ENCODE results near the gene HIPK2. TPM values are rescaled to one million over a fixed set of nuclear protein-coding genes. Genes with fewer than 3 reads are reported as not detected.

Gene HIPK2
- total and polyA plus RNA-seq, 2 experiments from 2014 or later = 23.2 to 47.0 TPM

DNA sequence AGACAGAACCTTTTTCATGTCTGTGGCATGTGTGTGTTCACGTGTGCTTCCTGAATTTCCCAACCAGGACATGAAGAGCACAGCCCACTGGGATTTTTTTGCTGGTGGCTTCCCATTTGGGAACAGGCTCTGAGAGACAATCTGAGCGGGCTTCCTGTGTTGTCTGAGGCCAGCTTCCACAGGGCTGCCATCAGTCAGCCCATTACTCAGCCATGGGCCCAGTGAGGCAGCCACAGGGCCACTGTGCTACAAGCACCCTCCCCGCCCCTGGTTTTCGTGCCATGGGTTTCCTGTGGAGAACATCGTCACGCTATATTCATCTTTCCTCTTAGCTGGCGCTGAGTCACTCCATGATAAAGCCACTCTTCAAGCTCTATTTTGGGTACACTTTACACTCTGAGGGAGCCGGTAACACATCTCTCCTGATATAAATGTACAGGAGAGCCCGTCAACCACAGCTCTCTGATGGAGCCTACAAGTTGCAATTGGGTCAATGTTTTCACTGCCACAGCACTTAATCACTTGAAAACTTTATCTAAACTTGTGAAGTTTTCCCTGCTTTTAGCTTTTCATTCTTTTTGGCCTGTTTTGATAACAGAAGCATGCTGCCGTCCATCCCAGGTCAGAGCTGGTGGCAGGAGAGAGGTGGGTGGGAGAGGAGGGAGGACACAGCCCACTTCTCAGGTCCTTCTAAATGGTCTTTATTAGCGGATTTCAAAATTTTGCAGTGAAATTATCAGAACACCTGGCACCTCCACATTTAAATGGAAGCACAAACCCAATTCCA, 96.9 kb downstream of the HIPK2 start:
- Histone ChIP-seq H3K9me3 (ENCODE audit: low read depth) (no peaks in the 10 kb centered on the region), H3K36me3 (no peaks in the 10 kb centered on the region), H3K27ac (peak overlapping the region; percentile 93), H3K4me1 (ENCODE audit: low read depth) (peaks cover 48% of the 10 kb centered on the region), H3K27me3 (no peaks in the 10 kb centered on the region), H3K4me3 (no peak overlapping the region)
- peak; percentile 84 to 85 for DNase-seq (ENCODE audit: low read depth in 1 of 2, low spot score in 1 of 2)
- TF ChIP-seq, protein P1, sequence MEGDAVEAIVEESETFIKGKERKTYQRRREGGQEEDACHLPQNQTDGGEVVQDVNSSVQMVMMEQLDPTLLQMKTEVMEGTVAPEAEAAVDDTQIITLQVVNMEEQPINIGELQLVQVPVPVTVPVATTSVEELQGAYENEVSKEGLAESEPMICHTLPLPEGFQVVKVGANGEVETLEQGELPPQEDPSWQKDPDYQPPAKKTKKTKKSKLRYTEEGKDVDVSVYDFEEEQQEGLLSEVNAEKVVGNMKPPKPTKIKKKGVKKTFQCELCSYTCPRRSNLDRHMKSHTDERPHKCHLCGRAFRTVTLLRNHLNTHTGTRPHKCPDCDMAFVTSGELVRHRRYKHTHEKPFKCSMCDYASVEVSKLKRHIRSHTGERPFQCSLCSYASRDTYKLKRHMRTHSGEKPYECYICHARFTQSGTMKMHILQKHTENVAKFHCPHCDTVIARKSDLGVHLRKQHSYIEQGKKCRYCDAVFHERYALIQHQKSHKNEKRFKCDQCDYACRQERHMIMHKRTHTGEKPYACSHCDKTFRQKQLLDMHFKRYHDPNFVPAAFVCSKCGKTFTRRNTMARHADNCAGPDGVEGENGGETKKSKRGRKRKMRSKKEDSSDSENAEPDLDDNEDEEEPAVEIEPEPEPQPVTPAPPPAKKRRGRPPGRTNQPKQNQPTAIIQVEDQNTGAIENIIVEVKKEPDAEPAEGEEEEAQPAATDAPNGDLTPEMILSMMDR (IDR thresholded peaks at IDR 0.05; ENCODE audit: low read depth, low read length) = no peak

DNA sequence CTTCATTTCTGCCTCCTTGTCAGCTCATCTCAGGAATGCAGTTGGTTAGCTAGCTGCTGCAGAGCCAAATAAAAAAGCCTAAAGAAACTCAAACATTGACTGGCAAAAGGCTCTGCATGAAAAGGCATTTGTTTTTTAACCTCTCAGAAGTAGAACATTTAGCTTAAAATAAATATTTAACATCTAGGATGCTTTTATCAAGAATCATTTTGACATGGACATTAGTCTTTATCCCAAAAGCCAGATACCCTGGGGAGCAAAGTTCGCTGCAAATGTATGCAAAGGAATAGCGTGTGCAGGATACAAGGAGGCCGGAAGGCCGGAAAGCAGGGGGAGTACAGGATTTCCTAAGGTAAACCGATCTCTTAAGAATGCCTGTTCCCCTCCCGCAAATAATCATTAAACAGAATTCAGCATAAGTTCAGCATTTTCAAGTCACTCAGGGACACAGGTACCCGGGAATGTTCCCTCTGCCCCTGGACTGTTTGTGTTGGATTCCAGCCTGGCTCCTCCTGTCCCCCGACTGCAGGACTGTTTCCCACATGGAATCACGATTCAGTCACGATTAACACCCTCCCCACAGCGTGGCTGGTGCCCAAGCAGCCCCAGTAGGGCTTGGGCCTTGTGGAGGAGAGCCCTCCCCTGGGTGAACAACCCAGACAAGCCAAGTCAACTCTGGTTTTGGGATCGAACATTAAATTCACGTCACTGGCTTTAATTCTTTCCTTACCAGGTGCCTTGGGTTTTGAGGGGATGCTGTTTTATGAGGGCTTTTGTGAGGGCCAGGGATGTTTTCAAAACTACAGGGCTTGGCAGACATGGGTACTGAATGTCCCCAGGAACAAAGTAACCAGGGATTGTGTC, 97.8 kb downstream of the HIPK2 start:
- Histone ChIP-seq H3K4me3 (no peak overlapping the region), H3K4me1 (ENCODE audit: low read depth) (peaks cover 54% of the 10 kb centered on the region), H3K9me3 (ENCODE audit: low read depth) (no peaks in the 10 kb centered on the region), H3K36me3 (no peaks in the 10 kb centered on the region), H3K27me3 (no peaks in the 10 kb centered on the region), H3K27ac (peak overlapping the region; percentile 93)
- no peak for DNase-seq (ENCODE audit: low read depth in 1 of 2, low spot score in 1 of 2)
- TF ChIP-seq, protein P1 (IDR thresholded peaks at IDR 0.05; ENCODE audit: low read depth, low read length) = no peak

DNA sequence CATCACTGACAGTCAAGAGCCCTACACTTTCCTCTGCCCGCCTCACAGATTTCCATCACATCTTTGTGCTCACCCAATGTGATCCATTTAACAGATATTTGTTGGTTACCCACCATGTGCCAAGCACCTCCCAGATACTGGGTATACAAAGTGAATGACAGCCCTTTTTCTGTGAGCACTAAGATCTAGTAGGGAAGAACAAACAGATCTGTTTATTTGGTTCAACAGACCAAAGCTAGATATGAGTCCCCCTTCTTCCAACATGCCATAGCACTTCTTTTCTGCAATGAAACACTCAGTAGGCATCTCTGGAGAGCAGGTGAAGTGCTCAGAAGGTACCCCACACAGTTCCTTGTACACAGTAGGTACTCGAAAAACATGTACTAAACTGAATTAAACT, 101.4 kb downstream of the HIPK2 start:
- Histone ChIP-seq H3K9me3 (ENCODE audit: low read depth) (no peaks in the 10 kb centered on the region), H3K27ac (no peak overlapping the region), H3K27me3 (no peaks in the 10 kb centered on the region), H3K36me3 (no peaks in the 10 kb centered on the region), H3K4me3 (no peak overlapping the region), H3K4me1 (ENCODE audit: low read depth) (peaks cover 38% of the 10 kb centered on the region)
- TF ChIP-seq, protein P1 (IDR thresholded peaks at IDR 0.05; ENCODE audit: low read depth, low read length) = no peak
- DNase-seq (ENCODE audit: low read depth in 1 of 2, low spot score in 1 of 2) = no peak

DNA sequence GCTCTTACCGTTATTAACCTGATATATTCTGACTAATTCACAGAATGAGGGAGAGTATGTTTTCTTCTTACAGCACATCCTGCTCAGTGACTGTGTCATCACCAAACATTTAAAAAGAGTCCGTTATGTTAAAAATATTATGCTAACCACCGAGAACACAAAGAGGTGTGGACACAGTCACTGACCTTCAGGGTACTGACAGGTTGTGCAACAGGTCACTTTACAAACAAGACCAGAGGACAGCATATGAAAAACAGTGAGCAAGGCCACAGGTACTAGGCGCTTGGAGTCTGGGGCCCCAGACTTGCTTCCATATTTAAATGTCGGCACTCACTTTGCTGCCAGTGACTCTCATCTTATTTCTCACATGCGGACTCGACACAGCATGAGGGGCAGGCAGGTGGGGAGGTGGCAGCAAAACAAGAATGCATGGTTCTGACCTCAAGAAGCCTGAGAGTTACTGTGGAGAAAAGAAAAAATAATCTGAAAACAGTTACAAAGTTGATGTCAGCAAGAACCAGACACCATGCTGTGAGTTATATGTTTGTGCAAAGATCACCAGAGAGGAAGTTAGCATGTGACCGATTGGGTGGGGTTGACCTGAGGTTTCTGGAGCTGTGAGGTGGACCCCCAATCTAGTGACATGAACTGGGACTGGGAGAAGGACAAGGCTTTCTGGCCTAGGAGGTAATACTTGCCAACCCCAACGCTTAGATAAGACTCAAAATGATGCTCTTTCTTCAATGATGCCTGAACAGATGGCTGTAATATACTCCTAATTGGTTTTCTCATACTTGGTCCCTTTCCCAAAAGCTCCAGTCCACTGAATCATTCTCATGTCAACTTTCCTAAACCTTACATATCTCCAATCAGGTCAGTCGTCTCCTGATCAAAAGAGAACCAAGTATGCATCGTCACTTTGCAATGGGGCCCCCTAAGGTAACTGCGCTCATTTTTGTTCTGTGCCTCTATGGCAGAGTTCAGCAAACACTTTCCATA, 102.4 kb downstream of the HIPK2 start:
- Histone ChIP-seq H3K36me3 (no peaks in the 10 kb centered on the region), H3K4me3 (no peak overlapping the region), H3K27ac (peak overlapping the region; percentile 44), H3K27me3 (no peaks in the 10 kb centered on the region), H3K9me3 (ENCODE audit: low read depth) (no peaks in the 10 kb centered on the region), H3K4me1 (ENCODE audit: low read depth) (peaks cover 28% of the 10 kb centered on the region)
- TF ChIP-seq, protein P1 (IDR thresholded peaks at IDR 0.05; ENCODE audit: low read depth, low read length) = no peak
- DNase-seq (ENCODE audit: low read depth in 1 of 2, low spot score in 1 of 2) = no peak

DNA sequence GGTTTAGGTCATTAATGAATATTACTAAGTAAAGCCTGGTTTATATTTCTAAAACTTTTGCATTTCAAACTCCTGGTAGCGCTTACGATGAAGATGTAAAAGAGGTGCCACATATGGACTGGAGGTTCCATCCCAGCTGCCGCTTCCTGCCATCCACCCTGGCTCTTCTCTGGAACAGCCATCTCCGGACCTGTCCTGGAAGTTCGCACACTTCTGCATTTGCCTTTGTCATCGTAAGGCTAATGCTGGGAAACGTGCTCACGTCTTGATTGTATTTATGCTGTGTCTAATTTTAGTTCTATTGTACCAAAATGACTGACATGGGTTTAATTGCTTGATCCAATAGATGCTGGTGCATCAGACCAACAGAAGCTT, 103.1 kb downstream of the HIPK2 start:
- H3K36me3 ChIP-seq = no peaks in the 10 kb centered on the region
- H3K9me3 ChIP-seq (ENCODE audit: low read depth) = no peaks in the 10 kb centered on the region
- no peak overlapping the region for H3K4me3 ChIP-seq
- peaks cover 21% of the 10 kb centered on the region for H3K4me1 ChIP-seq (ENCODE audit: low read depth)
- DNase-seq (ENCODE audit: low read depth in 1 of 2, low spot score in 1 of 2) = no peak
- TF ChIP-seq, protein P1 (IDR thresholded peaks at IDR 0.05; ENCODE audit: low read depth, low read length) = no peak
- H3K27me3 ChIP-seq = no peaks in the 10 kb centered on the region
- peak overlapping the region; percentile 44 for H3K27ac ChIP-seq
